Right ventricle myocardium inferior (tissue), 1 donor: ENCODE measurements around the gene RUSF1. TPM values are rescaled to one million over a fixed set of nuclear protein-coding genes. Genes with fewer than 3 reads are reported as not detected.
A peak's percentile ranks its signal among the peaks of the same experiment; 100 is the strongest.

ENCODE experiments used
- ATAC-seq: fragments of 200-7000 bp; cut with Tn5 transposase; one replicate; pipeline ENCODE4 v1.9.1; 2020; ENCODE audit warnings: mild to moderate bottlenecking, moderate library complexity
- DNase-seq: peaks from one replicate; pipeline ENCODE4 v3.0.0; 2021; ENCODE audit errors: missing footprints
- intact Hi-C: fragments of 100-400 bp; cut with DNase I; formaldehyde crosslinking; loops from one replicate; pipeline ENCODE4 v1.11.0; 2022
- total RNA-seq: library from RNA; stranded (reverse); fragmentation: NEBNext Ultra II Directional; extraction: Animal tissue kit (Norgen Biotek cat#: 25700); gene quantifications from one replicate; pipeline ENCODE4 v1.2.1, GENCODE V29; 2021
- donor health status: DM: no; HTN: yes; CAD: no; lungs with severe emphysema.

The RUSF1 gene
- total RNA-seq, 1 donor from 2014 or later, result 19.9 TPM

DNA sequence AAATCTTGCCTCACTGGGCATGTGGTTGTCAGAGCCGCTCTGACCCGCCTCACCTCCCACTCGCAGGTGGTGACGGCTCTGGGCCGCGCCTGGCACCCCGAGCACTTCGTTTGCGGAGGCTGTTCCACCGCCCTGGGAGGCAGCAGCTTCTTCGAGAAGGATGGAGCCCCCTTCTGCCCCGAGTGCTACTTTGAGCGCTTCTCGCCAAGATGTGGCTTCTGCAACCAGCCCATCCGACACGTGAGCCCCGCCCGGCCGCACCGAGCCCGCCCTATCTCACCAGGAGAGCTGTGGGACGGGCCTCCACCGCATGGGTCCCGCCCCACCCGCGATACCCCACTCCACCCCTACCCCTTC, 32.3 kb downstream of the RUSF1 start:
- DNase-seq (no peak), ATAC-seq (no peak)
- intact Hi-C loops, result loop anchor here (10.0 kb wide), 1 partner anchor 239 kb away; a partner anchor contains a TSS

DNA sequence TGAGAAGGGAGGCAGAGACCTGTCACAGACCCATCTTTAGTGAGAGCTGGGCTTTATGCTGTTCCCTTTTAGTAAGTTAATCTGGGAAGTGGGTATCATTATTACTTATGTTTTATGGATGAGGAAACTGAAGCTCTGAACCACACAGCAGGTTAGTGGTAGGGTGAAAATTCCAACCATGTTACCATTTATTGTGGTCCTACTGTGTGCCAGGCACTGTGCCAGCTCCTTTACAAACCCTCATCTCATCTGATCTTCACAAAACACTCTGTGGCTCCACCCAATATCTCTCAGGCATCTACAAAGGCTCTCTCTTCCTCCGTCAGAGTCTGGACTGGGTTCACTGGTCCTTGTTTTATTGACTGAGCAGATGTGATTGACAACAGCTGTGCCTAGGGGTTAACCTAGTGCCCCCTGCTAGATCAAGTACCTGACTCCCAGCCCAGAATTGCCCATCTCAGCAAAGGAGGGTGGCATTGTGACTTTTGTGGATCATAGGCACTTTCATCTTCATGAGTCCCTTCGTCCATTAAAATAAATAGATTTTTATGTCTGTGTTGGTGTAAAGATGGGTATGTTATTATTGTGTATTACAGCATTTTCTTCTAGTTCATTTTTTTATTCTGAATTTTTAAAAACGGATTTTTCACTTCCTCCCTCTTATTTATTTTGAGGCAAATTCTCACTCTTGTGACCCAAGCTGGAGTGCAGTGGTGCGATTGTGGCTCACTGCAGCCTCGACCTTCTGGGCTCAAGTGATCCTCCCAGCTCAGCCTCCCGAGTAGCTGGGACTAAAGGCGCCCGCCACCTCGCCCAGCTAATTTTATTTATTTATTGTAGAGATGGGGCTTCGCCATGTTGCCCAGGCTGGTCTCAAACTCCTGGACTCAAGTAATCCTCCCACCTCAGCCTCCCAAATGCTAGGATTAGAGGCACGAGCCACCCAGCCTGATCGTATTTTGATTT, 33.1 kb downstream of the RUSF1 start:
- intact Hi-C loops, result loop anchor here (10.0 kb wide), 1 partner anchor 240 kb away; a partner anchor contains a TSS
- no peak for ATAC-seq
- no peak for DNase-seq

DNA sequence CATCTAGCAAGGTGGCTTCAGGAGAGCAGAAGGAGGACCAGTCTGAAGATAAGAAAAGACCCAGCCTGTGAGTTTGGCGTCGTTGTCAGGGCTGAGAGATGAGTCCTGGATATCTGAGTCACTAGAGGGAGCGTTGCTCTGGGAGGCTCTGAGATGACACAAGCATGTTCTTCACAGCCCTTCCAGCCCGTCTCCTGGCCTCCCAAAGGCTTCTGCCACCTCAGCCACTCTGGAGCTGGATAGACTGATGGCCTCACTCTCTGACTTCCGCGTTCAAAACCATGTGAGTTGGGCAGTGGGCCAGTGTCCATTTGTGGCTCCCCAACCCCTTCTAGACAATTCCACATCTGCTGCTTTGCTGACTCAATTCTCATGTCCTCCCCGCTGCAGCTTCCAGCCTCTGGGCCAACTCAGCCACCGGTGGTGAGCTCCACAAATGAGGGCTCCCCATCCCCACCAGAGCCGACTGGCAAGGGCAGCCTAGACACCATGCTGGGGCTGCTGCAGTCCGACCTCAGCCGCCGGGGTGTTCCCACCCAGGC, 33.9 kb downstream of the RUSF1 start:
- ATAC-seq (no peak), DNase-seq (no peak)
- intact Hi-C loops, result loop anchor here (10.0 kb wide), 1 partner anchor 241 kb away; a partner anchor contains a TSS

DNA sequence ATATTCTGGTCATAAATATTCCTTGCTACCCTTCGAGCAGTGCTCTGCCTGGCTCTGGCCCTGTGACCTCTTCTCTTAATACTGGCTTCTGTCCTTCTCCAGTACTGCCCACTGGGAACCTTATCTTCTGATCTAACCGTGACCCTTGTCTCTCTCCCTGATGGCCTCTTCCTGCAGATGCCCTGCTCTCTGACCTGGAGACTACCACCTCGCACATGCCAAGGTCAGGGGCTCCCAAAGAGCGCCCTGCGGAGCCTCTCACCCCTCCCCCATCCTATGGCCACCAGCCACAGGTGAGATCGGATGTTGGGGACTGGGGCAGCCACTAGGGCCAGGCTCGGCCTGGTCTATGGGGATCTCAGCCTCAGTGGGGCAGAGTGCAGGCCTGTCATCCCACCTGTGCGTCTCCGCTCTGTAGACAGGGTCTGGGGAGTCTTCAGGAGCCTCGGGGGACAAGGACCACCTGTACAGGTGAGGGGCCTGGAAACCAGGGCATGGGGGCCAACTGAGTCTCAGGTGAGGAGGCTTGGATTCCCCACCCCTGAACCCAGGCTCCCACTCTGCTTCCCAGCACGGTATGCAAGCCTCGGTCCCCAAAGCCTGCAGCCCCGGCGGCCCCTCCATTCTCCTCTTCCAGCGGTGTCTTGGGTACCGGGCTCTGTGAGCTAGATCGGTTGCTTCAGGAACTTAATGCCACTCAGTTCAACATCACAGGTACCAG, 34.8 kb downstream of the RUSF1 start:
- ATAC-seq, result no peak
- intact Hi-C loops, result loop anchor here (10.0 kb wide), 1 partner anchor 241 kb away; a partner anchor contains a TSS
- DNase-seq, result no peak

DNA sequence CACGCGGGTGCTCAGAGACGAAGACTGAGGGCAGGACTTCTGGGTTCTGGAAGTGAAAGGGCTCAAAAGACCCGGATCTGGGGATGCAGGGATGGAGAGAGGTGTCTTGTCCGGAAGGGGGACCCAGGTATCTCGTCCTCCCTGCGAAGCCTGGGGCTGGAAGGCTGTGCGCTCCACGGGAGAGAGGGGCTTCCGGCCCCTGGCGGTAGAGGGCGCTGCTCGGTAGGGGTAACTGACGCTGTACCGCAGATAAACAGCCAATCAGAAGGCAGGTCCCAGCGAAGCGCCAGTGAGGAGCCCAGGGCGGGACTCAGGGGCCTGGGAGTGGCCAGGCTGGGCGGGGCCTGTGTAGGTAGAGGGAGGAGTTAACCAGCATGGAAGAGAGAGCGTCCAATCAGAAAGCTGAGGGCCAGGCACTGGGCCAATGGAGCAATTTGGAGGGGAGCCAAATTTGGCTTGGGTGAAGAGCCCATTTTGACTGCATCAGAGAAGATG, 35.4 kb downstream of the RUSF1 start:
- intact Hi-C loops, result loop anchor here (10.0 kb wide), 1 partner anchor 242 kb away; a partner anchor contains a TSS
- DNase-seq, result peak; percentile 88
- ATAC-seq, result peak; percentile 87

DNA sequence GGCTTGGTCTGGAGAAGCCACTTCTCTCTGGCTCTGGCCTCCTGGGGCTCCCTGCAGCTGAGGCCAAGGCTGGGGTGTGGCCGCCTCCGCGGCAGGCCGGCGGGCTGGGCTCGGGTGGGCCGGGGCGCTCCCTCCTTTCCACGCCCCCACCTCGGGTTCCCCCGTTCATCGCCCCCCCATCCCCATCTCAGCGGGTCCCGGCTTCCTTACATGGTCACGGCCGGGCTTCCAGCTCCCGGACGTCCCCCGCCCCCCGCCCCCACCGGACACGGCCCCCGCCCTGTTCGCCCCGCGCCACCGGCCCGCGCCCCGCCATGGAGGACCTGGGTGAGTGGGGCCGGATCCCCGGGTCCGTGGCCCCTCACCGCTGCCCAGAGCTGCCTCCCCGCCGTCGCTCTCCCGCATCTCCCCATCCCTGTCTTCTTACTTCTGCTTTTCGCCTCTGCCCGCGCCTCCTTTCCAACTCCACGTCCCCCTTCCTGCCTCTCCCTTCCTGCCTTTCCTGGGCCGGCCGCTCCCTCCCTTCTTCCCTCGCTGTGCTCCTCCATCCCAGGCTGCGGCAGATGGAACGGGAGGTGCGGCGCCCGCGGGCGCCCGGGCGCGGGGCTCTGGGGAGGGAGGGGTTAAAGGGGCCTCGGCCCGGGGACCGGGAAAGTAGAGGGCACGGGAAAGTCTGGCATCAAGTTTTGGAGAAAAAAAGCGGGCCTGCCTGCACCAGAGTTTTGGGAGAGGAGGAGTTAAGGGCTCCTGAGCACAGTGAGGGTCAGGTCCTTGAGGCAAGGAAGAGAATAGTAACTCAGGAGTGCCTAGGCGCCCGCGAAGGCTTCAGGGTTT, 36.1 kb downstream of the RUSF1 start, which contains the start of gene TGFB1I1:
TGFB1I1 (plus strand) TSS at position 278 of the 834 bp plus-strand sequence; CDS start at position 315, 37 bp downstream.
- DNase-seq (no peak), ATAC-seq (peak; percentile 77)
- intact Hi-C loops, result loop anchor here (10.0 kb wide), 1 partner anchor 243 kb away; a partner anchor contains a TSS

DNA sequence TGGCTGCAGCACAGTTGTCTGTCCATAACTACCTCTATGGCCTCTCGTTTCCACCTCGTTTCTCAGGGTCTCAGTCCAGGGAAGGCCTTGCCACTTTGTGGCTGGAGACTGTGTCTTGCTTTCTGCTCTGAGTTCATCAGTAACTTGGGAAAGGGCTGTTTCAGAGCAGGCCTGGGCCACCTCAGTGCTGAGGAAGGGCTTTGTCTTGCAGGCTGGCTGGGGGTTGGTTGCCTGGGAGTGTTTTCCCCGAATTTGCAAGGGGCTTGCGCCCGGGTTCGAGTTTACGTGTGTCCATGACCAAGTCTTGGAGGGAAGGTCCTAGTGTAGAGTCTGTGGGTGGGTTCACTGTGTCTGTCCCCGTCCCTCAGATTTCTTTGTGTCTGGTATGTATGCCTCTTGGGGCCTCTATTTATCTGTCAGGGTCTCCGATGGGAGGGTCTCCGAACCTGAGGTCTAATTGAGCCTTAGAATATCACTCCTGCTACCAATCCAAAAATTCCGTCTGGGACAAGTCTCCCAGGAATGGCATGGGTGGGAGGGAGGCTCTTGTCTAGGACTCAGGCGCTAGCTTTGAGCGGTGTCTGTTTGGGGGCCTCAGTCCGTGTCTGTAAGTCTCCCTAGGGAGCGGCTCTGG, 36.8 kb downstream of the RUSF1 start:
- ATAC-seq (no peak), DNase-seq (no peak)
- intact Hi-C loops, result loop anchor here (10.0 kb wide), 1 partner anchor 243 kb away; a partner anchor contains a TSS

DNA sequence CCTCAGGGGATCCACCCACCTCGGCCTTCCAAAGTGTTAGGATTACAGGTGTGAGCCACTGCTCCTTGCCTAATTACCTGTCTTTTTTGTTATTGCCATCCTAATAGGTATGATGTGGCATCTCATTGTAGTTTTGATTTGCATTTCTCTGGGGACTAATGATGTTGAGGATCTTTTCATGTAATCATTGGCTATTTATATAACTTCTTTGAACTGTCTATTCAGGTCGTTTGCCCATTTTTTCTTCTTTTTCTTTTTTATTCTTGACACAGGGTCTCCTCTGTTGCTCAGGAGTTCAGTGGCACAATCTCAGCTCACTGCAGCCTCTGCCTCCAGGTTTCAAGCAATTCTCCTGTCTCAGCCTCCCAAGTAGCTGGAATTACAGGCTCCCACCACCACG, 37.6 kb downstream of the RUSF1 start:
- ATAC-seq (no peak), DNase-seq (no peak)
- intact Hi-C loops, result loop anchor here (10.0 kb wide), 1 partner anchor 244 kb away; a partner anchor contains a TSS

DNA sequence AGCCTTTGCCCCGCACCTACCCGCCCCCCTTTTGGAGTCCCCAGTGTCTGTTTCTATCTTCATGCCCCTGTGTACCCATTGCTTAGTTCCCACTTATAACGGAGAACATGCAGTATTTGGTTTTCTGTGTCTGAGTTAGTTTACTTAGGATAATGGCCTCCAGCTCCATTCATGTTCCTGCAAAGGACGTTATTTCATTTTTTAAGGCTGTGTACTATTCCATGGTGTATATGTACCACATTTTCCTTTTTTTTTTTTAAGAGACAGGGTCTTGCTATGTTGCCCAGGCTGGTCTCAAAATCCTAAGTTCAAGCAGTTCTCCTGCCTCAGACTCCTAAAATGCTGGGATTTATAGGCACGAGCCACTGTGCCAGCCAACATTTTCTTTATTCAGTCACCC, 40.3 kb downstream of the RUSF1 start:
- DNase-seq, result no peak
- no peak for ATAC-seq
- intact Hi-C loops, result no loop called here

DNA sequence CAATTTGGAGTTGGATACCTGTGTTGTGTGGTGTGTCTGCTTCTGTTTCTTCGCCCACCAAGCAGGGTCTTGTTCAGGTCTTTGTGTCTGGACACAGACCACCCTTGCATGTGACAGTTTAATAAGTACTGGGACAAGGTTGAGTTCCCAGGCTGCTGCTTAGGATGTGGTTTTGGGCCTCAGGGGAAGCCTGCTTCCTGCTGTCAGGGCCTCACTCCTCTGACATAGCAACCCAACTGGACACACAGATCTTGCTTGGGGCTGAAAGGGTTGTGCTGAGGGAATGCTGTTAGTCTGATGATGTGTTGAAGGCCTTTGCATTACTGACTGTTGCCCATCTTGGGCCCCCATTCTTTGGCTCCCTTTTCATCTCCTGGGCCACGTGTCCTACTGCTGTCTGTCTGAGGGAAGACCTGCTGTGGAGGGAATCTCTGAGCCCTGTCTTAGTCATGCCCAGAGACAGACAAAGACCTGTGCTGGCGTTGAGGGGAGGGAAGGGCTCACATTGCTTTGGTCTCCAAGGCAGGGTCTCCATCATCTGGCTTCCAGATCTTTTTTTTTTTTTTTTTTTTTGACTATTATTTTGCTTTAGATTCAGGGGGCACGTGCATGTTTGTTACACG, 40.9 kb downstream of the RUSF1 start:
- intact Hi-C loops, result no loop called here
- no peak for ATAC-seq
- no peak for DNase-seq

DNA sequence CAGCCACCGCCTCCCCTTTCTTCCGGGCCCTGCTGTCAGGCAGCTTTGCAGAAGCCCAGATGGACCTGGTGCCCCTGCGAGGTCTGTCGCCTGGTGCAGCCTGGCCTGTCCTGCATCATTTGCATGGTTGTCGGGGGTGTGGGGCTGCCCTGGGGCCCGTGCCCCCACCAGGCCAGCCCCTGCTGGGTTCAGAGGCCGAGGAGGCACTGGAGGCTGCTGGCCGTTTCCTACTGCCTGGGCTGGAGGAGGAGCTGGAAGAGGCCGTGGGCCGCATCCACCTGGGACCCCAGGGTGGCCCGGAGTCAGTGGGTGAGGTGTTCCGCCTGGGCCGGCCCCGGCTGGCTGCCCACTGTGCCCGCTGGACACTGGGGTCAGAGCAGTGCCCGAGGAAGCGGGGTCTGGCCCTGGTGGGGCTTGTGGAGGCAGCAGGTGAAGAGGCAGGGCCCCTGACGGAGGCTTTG, 41.8 kb downstream of the RUSF1 start:
- DNase-seq (no peak), ATAC-seq (no peak)
- intact Hi-C loops, result no loop called here

DNA sequence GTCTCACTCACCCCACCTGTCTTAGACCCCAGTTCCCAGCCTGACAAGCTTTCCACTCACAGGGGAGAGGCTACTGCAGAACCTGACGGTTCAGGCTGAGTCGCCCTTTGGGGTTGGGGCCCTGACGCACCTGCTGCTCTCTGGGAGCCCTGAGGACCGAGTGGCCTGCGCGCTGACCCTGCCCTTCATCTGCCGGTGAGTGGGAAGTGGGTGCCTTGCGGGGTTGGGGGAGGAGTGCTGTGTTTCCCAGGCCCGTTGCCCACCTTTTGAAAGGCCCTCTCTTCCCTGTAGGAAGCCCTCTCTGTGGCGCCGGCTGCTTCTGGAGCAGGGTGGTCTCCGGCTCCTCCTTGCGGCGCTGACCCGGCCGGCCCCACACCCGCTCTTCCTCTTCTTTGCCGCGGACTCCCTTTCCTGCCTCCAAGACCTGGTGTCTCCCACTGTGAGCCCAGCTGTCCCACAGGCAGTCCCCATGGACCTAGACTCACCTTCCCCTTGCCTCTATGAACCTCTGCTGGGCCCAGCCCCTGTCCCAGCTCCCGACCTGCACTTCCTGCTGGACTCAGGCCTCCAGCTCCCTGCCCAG, 42.3 kb downstream of the RUSF1 start:
- DNase-seq, result no peak
- ATAC-seq, result no peak
- intact Hi-C loops, result no loop called here

DNA sequence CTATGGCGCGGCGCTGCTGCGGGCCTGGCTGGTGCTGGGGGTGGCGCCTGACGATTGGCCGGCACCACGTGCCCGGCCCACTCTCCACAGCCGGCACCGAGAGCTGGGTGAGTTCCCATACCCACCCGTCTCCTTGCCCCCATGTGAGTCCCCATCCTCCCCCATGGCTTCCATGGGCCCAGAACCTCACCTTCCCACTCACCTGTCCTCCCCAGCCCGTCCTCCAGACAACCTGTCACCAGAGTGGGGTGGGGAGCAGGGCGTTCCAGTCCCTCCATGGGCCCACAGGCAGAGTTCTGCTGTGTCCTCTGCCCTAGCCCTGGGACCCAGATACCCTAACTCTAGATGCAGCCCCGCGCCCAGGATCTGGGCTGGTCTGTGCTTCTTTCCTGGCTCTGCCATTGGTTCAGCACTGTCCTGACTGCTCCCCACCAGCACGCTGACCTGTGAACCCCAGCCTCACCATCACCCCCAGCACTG, 43.4 kb downstream of the RUSF1 start:
- intact Hi-C loops, result loop anchor here (5.0 kb wide), 1 partner anchor 42 kb away; the partner anchor contains the start of gene RUSF1
- ATAC-seq, result no peak
- DNase-seq, result no peak

DNA sequence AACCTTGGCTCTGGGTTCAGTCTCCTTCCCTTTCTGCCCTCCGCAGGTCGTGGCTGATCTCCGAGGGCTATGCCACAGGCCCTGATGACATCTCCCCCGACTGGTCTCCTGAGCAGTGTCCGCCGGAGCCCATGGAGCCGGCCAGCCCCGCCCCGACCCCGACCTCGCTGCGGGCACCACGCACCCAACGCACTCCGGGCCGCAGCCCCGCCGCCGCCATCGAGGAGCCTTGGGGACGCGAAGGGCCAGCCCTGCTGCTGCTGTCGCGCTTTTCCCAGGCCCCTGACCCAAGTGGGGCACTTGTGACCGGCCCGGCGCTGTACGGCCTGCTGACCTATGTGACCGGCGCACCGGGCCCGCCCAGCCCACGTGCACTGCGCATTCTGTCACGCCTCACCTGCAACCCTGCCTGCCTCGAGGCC, 43.8 kb downstream of the RUSF1 start:
- intact Hi-C loops, result loop anchor here (5.0 kb wide), 1 partner anchor 43 kb away; the partner anchor contains the start of gene RUSF1
- ATAC-seq, result no peak
- DNase-seq, result no peak

DNA sequence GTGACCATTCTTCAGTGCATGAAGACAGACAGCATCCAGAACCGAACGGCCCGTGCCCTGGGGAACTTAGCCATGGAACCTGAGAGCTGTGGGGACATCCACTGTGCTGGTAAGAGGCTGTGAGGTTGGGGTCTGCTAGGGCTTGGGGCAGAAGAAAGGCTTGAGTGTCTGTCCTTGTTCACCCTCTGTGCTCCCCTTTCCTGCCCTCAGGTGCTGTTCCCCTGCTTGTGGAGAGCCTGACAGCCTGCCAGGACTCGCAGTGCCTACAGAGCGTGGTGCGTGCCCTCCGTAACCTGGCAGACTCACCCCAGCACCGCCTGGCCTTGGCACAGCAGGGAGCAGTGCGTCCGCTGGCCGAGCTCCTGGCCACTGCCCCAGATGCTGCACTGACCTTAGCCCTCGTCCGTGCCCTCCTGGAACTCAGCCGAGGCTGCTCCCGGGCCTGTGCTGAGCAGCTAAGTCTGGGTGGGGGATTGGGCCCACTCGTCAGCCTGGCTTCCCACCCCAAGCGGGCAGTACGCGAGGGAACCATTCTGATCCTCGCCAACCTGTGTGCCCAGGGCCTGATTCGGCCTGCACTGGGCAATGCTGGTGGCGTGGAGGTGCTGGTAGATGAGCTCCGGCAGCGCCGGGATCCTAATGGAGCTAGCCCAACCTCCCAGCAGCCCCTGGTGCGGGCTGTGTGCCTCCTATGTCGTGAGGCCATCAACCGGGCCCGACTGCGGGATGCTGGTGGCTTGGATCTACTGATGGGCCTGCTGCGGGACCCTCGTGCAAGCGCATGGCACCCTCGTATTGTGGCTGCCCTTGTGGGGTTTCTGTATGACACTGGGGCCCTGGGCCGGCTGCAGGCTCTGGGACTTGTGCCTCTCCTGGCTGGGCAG, 46.0 kb downstream of the RUSF1 start:
- no peak for ATAC-seq
- intact Hi-C loops, result loop anchor here (5.0 kb wide), 1 partner anchor 45 kb away; the partner anchor contains the start of gene RUSF1
- DNase-seq, result no peak
